Smooth muscle cell (in vitro differentiated cells): ENCODE measurements around the gene NEGR1. TPM values are rescaled to one million over a fixed set of nuclear protein-coding genes. Genes with fewer than 3 reads are reported as not detected.

Experiments used
- DNase-seq: peaks from one replicate; lab custom pipeline; 2025; ENCODE audit not compliant: unreplicated experiment; lab: John Stamatoyannopoulos, UW
- H2AFZ ChIP-seq: fragments of 200-600 bp; sonication (generic); 2 replicates; pipeline ENCODE4 v1.6.0; 2016; ENCODE audit warnings: antibody characterized with exemption, low read depth, mild to moderate bottlenecking
- H3F3A ChIP-seq: fragments of 200-600 bp; sonication (generic); 2 replicates; pipeline ENCODE4 v1.6.0; 2017; ENCODE audit warnings: antibody characterized with exemption, low read depth
- H3K27ac ChIP-seq: fragments of 200-600 bp; sonication (generic); 2 replicates; pipeline ENCODE4 v1.5.1; 2016; ENCODE audit warnings: low read depth, mild to moderate bottlenecking
- H3K27me3 ChIP-seq: fragments of 200-600 bp; sonication (generic); 2 replicates; pipeline ENCODE4 v1.6.1; 2016; ENCODE audit warnings: low read depth, mild to moderate bottlenecking
- H3K36me3 ChIP-seq: fragments of 200-600 bp; sonication (generic); 2 replicates; pipeline ENCODE4 v1.5.1; 2016; ENCODE audit warnings: low read depth
- H3K4me1 ChIP-seq: fragments of 200-600 bp; sonication (generic); 2 replicates; pipeline ENCODE4 v1.5.1; 2016; ENCODE audit warnings: low read depth
- H3K4me2 ChIP-seq: fragments of 200-600 bp; sonication (generic); 2 replicates; pipeline ENCODE4 v1.6.0; 2016; ENCODE audit warnings: mild to moderate bottlenecking
- H3K4me3 ChIP-seq: fragments of 200-600 bp; sonication (generic); 2 replicates; pipeline ENCODE4 v1.5.1; 2016; ENCODE audit warnings: mild to moderate bottlenecking
- H3K79me2 ChIP-seq: fragments of 200-600 bp; sonication (generic); 2 replicates; pipeline ENCODE4 v1.6.0; 2016; ENCODE audit warnings: low read depth, mild to moderate bottlenecking
- H3K9ac ChIP-seq: fragments of 200-600 bp; sonication (generic); 2 replicates; pipeline ENCODE4 v1.6.0; 2016; ENCODE audit warnings: low read depth
- H3K9me3 ChIP-seq: fragments of 200-600 bp; sonication (generic); replicated peaks from 2 replicates; pipeline ENCODE4 v1.5.1; 2016; ENCODE audit warnings: low read depth
- H4K20me1 ChIP-seq: fragments of 200-600 bp; sonication (generic); 2 replicates; pipeline ENCODE4 v1.6.0; 2016; ENCODE audit warnings: low read depth
- CTCF ChIP-seq: fragments of 200-600 bp; sonication (generic); IDR thresholded peaks from 2 replicates; pipeline ENCODE4 v1.5.1; 2017; ENCODE audit warnings: borderline replicate concordance, mild to moderate bottlenecking, antibody characterized with exemption; ENCODE audit not compliant: insufficient read depth, poor library complexity, severe bottlenecking
- WGBS: methylation state at CpG from one replicate; pipeline ENCODE4 v1.1.7; 2016; ENCODE audit warnings: low lambda C conversion rate; 5-methylcytosine and 5-hydroxymethylcytosine counted together
- polyA plus RNA-seq: library from polyadenylated mRNA; unstranded; fragments of >200 nt; fragmentation: Nextera tagmentation; extraction: Ambion mirVana; gene quantifications from 2 replicates; pipeline ENCODE4 v1.2.1, GENCODE V29; 2016
- total RNA-seq: library from RNA; depleted of rRNA; stranded (reverse); fragments of >200 nt; gene quantifications from 2 replicates; pipeline ENCODE4 v1.2.3, GENCODE V29; 2014

Gene NEGR1
- total and polyA plus RNA-seq, 2 experiments from 2014 or later = 0.02 to 0.09 TPM

GRCh38 chr1:71869326-71869725, 413.0 kb downstream of the NEGR1 start:
- Histone ChIP-seq H3K9me3 (no peaks in the 10 kb centered on the region), H2AFZ (no peak overlapping the region), H3K4me2 (no peak overlapping the region), H3K36me3 (no peaks in the 10 kb centered on the region), H3K79me2 (no peaks in the 10 kb centered on the region), H3K27ac (no peak overlapping the region), H3K9ac (no peak overlapping the region), H3F3A (no peaks in the 10 kb centered on the region), H3K4me1 (no peaks in the 10 kb centered on the region), H3K4me3 (no peak overlapping the region), H3K27me3 (no peaks in the 10 kb centered on the region), H4K20me1 (no peaks in the 10 kb centered on the region)
- DNase-seq = no peak
- no peak for TF ChIP-seq CTCF

GRCh38 chr1:71862756-71863155, 419.6 kb downstream of the NEGR1 start:
- H3K9me3 ChIP-seq = no peaks in the 10 kb centered on the region
- no peaks in the 10 kb centered on the region for H3K27me3 ChIP-seq
- no peak overlapping the region for H3K4me3 ChIP-seq
- H3K9ac ChIP-seq = no peak overlapping the region
- H3K27ac ChIP-seq = no peak overlapping the region
- no peak overlapping the region for H2AFZ ChIP-seq
- H3K79me2 ChIP-seq = no peaks in the 10 kb centered on the region
- no peaks in the 10 kb centered on the region for H4K20me1 ChIP-seq
- H3K4me2 ChIP-seq = no peak overlapping the region
- WGBS = 70% methylated on average over 2 of the region's 2 CpGs
- no peaks in the 10 kb centered on the region for H3K4me1 ChIP-seq
- TF ChIP-seq CTCF = no peak
- H3F3A ChIP-seq = no peaks in the 10 kb centered on the region
- DNase-seq = no peak
- no peaks in the 10 kb centered on the region for H3K36me3 ChIP-seq

GRCh38 chr1:71861022-71861421, 421.3 kb downstream of the NEGR1 start:
- H4K20me1 ChIP-seq = no peaks in the 10 kb centered on the region
- no peak for DNase-seq
- no peaks in the 10 kb centered on the region for H3K79me2 ChIP-seq
- no peak overlapping the region for H3K4me3 ChIP-seq
- no peak for TF ChIP-seq CTCF
- no peaks in the 10 kb centered on the region for H3F3A ChIP-seq
- H3K9me3 ChIP-seq = no peaks in the 10 kb centered on the region
- H3K36me3 ChIP-seq = no peaks in the 10 kb centered on the region
- H3K27ac ChIP-seq = no peak overlapping the region
- no peak overlapping the region for H2AFZ ChIP-seq
- H3K4me1 ChIP-seq = no peaks in the 10 kb centered on the region
- no peaks in the 10 kb centered on the region for H3K27me3 ChIP-seq
- no peak overlapping the region for H3K9ac ChIP-seq
- H3K4me2 ChIP-seq = no peak overlapping the region

GRCh38 chr1:71859806-71860205, 422.5 kb downstream of the NEGR1 start:
- no peak for TF ChIP-seq CTCF
- no peak for DNase-seq
- Histone ChIP-seq H3K4me2 (no peak overlapping the region), H3K79me2 (no peaks in the 10 kb centered on the region), H2AFZ (no peak overlapping the region), H3K27ac (no peak overlapping the region), H3K9ac (no peak overlapping the region), H3K9me3 (no peaks in the 10 kb centered on the region), H3K27me3 (no peaks in the 10 kb centered on the region), H3F3A (no peaks in the 10 kb centered on the region), H3K4me1 (no peaks in the 10 kb centered on the region), H4K20me1 (no peaks in the 10 kb centered on the region), H3K36me3 (no peaks in the 10 kb centered on the region), H3K4me3 (no peak overlapping the region)
- 94% methylated on average over 2 of the region's 2 CpGs for WGBS
